ENCODE measurements around the gene HIGD1A. TPM values are rescaled to one million over a fixed set of nuclear protein-coding genes. Genes with fewer than 3 reads are reported as not detected.

The HIGD1A gene
- total and polyA plus RNA-seq, 2 experiments from 2014 or later, result 102 to 144 TPM

- no peaks in the 10 kb centered on the region for H3K36me3 ChIP-seq (ENCODE audit: insufficient read depth)
- no peak overlapping the region for H3K27ac Mint-ChIP-seq
- H3K27me3 Mint-ChIP-seq (ENCODE audit: insufficient read depth, low read depth, poor library complexity), result peaks cover 6% of the 10 kb centered on the region
- no peaks in the 10 kb centered on the region for H4K20me1 ChIP-seq (replicated peaks; ENCODE audit: insufficient read depth)
- no peak overlapping the region for H3K4me3 ChIP-seq
- no peak overlapping the region for H3K4me2 ChIP-seq
- H2AFZ ChIP-seq, result peak overlapping the region; percentile 3; the same call in 1 of the 2 replicates
- H3K9me2 ChIP-seq (ENCODE audit: insufficient read depth), result peaks cover 4% of the 10 kb centered on the region; the same call in 1 of the 2 replicates
- no peaks in the 10 kb centered on the region for H3K36me3 Mint-ChIP-seq (ENCODE audit: low read depth)
- H3K9me3 Mint-ChIP-seq, result no peaks in the 10 kb centered on the region
- no peaks in the 10 kb centered on the region for H3K4me1 ChIP-seq (ENCODE audit: insufficient read depth)
- H3K27ac ChIP-seq (ENCODE audit: low read depth), result no peak overlapping the region
- H3K4me3 Mint-ChIP-seq, result no peak overlapping the region
- no peaks in the 10 kb centered on the region for H3K27me3 ChIP-seq (ENCODE audit: insufficient read depth)
- TF ChIP-seq ZNF114 (CRISPR knock-in tag; IDR thresholded peaks at IDR 0.05) (no peak), ZNF331 (CRISPR knock-in tag; IDR thresholded peaks at IDR 0.05; ENCODE audit: low read depth) (no peak), CTCF (conservative IDR thresholded peaks at IDR 0.05; ENCODE audit: low read depth in 2 of 2) (peak; percentile 58 to 59), NANOG (IDR thresholded peaks at IDR 0.05; ENCODE audit: borderline replicate concordance) (no peak)
- no peaks in the 10 kb centered on the region for H3K79me2 ChIP-seq (replicated peaks; ENCODE audit: insufficient read depth)
- H3K4me1 Mint-ChIP-seq, result peaks cover 6% of the 10 kb centered on the region
- peak; percentile 83 for DNase-seq (ENCODE audit: low spot score)
- H3F3A ChIP-seq (replicated peaks; ENCODE audit: low read depth), result no peaks in the 10 kb centered on the region
- ATAC-seq, result peak; percentile 92
Measured at GRCh38 chr3:42839616-42840015, 35.3 kb upstream of the HIGD1A start.

DNA sequence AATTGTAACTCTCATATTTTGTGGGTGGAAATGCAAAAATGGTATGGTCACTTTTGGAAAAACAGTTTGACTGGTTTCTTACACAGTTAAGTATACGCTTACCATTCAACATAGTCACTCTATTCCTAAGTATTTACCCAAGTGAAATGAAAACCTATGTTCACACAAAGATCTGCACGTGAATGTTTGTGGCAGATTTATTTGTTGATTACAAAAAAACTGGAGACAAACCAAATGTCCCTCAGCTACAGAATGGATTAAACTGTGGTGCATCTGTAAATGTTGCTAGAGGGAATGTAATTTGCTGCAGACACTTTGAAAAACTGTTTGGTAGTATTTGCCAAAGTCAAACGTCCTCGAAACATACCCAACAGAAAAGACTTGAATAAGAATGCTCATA lies 34.3 kb upstream of the HIGD1A start:
- TF ChIP-seq NANOG (IDR thresholded peaks at IDR 0.05; ENCODE audit: borderline replicate concordance) (no peak), POLR2AphosphoS5 (IDR thresholded peaks at IDR 0.05; ENCODE audit: low read depth) (no peak), ZNF462 (CRISPR knock-in tag; IDR thresholded peaks at IDR 0.05) (no peak)
- TF ChIP-seq, protein P1, sequence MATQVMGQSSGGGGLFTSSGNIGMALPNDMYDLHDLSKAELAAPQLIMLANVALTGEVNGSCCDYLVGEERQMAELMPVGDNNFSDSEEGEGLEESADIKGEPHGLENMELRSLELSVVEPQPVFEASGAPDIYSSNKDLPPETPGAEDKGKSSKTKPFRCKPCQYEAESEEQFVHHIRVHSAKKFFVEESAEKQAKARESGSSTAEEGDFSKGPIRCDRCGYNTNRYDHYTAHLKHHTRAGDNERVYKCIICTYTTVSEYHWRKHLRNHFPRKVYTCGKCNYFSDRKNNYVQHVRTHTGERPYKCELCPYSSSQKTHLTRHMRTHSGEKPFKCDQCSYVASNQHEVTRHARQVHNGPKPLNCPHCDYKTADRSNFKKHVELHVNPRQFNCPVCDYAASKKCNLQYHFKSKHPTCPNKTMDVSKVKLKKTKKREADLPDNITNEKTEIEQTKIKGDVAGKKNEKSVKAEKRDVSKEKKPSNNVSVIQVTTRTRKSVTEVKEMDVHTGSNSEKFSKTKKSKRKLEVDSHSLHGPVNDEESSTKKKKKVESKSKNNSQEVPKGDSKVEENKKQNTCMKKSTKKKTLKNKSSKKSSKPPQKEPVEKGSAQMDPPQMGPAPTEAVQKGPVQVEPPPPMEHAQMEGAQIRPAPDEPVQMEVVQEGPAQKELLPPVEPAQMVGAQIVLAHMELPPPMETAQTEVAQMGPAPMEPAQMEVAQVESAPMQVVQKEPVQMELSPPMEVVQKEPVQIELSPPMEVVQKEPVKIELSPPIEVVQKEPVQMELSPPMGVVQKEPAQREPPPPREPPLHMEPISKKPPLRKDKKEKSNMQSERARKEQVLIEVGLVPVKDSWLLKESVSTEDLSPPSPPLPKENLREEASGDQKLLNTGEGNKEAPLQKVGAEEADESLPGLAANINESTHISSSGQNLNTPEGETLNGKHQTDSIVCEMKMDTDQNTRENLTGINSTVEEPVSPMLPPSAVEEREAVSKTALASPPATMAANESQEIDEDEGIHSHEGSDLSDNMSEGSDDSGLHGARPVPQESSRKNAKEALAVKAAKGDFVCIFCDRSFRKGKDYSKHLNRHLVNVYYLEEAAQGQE (IDR thresholded peaks at IDR 0.05; ENCODE audit: unreplicated experiment), result no peak
- no peaks in the 10 kb centered on the region for H3K9me3 Mint-ChIP-seq
- no peak for ATAC-seq

More for the DNA sequence above, 34.3 kb upstream of the HIGD1A start:
- Mint-ChIP-seq H3K36me3 (ENCODE audit: low read depth) (no peaks in the 10 kb centered on the region), H3K4me3 (no peak overlapping the region), H3K27me3 (ENCODE audit: insufficient read depth, low read depth, poor library complexity) (peaks cover 9% of the 10 kb centered on the region), H3K27ac (no peak overlapping the region), H3K4me1 (no peaks in the 10 kb centered on the region; the same call in 2 of the 3 replicates)
- no peaks in the 10 kb centered on the region for H3K27me3 ChIP-seq (ENCODE audit: insufficient read depth)
- no peaks in the 10 kb centered on the region for H3K36me3 ChIP-seq (ENCODE audit: insufficient read depth)
- H3F3A ChIP-seq (replicated peaks; ENCODE audit: low read depth), result no peaks in the 10 kb centered on the region
- no peak overlapping the region for H3K4me3 ChIP-seq
- no peaks in the 10 kb centered on the region for H4K20me1 ChIP-seq (replicated peaks; ENCODE audit: insufficient read depth)
- H3K4me1 ChIP-seq (ENCODE audit: insufficient read depth), result no peaks in the 10 kb centered on the region
- no peak overlapping the region for H3K27ac ChIP-seq (ENCODE audit: low read depth)
- no peak overlapping the region for H3K4me2 ChIP-seq
- H3K9me2 ChIP-seq (ENCODE audit: insufficient read depth), result no peaks in the 10 kb centered on the region
- DNase-seq (ENCODE audit: low spot score), result no peak
- H2AFZ ChIP-seq, result no peak overlapping the region
- no peaks in the 10 kb centered on the region for H3K79me2 ChIP-seq (replicated peaks; ENCODE audit: insufficient read depth)
